CD4-positive, alpha-beta T cell (primary cell): Measurements from ENCODE around the gene SPATA45. TPM values are rescaled to one million over a fixed set of nuclear protein-coding genes. Genes with fewer than 3 reads are reported as not detected.
A peak's percentile ranks its signal among the peaks of the same experiment; 100 is the strongest.

ENCODE experiments used
- ATAC-seq: fragments of 200-7000 bp; cut with Tn5 transposase; one replicate; pipeline ENCODE4 v1.10.0; 2022; ENCODE audit warnings: mild to moderate bottlenecking; ENCODE audit not compliant: poor library complexity
- CTCF ChIA-PET: fragments of 350-600 bp; sonication (Branson Sonifier 250); formaldehyde crosslinking; loops from one replicate; lab custom pipeline; 2021; ENCODE audit warnings: antibody characterized with exemption, inconsistent platforms; lab: Charles Lee
- POLR2A ChIA-PET: fragments of 350-600 bp; sonication (Branson Sonifier 250); formaldehyde crosslinking; loops from one replicate; lab custom pipeline; 2021; ENCODE audit warnings: antibody characterized with exemption, inconsistent platforms; lab: Charles Lee
- DNase-seq, 14 experiments: peaks; one replicate each; pipeline ENCODE4 v3.0.0-alpha.2; 2013 to 2020; ENCODE audit warnings: mixed read lengths in 2 of 14
- H3K27ac ChIP-seq, 2 donors: one replicate each; pipeline versions ENCODE4 v1.5.1 to v1.7.0; 2013; ENCODE audit warnings: low read length in 2 of 2, low read depth in 1 of 2, mild to moderate bottlenecking in 1 of 2
- H3K27me3 ChIP-seq, 2 experiments: 1 replicate in 1 of 2; 2 replicates in 1 of 2; pipeline versions ENCODE4 v1.6.1 to v1.7.0; 2013; ENCODE audit warnings: low read length in 2 of 2, control low read depth in 1 of 2, mild to moderate bottlenecking in 1 of 2, moderate library complexity in 1 of 2; ENCODE audit not compliant: insufficient read depth in 2 of 2, control insufficient read depth in 1 of 2
- H3K36me3 ChIP-seq: one replicate; pipeline ENCODE4 v1.6.1; 2013; ENCODE audit warnings: low read length, control low read depth; ENCODE audit not compliant: insufficient read depth
- H3K4me1 ChIP-seq: one replicate; pipeline ENCODE4 v1.6.1; 2013; ENCODE audit warnings: low read length, control low read depth; ENCODE audit not compliant: insufficient read depth
- H3K4me3 ChIP-seq: one replicate; pipeline ENCODE4 v1.5.1; 2013; ENCODE audit warnings: mild to moderate bottlenecking, low read length, moderate library complexity
- H3K9me3 ChIP-seq, 2 experiments: 1 replicate in 1 of 2; 2 replicates in 1 of 2; pipeline versions ENCODE4 v1.6.1 to v1.7.0; 2013; ENCODE audit warnings: low read length in 2 of 2, mild to moderate bottlenecking in 2 of 2, control low read depth in 1 of 2, moderate library complexity in 1 of 2; ENCODE audit not compliant: control insufficient read depth in 1 of 2, insufficient read depth in 1 of 2
- H3K27ac Mint-ChIP-seq: one replicate; pipeline ENCODE4 v1.8.0; 2020; ENCODE audit warnings: mixed read lengths
- H3K27me3 Mint-ChIP-seq: one replicate; pipeline ENCODE4 v1.8.0; 2021; ENCODE audit warnings: mixed read lengths
- H3K36me3 Mint-ChIP-seq: one replicate; pipeline ENCODE4 v1.8.0; 2021; ENCODE audit warnings: low read depth, mixed read lengths
- H3K4me1 Mint-ChIP-seq: one replicate; pipeline ENCODE4 v1.8.0; 2021; ENCODE audit warnings: low read depth, mixed read lengths
- H3K4me3 Mint-ChIP-seq: one replicate; pipeline ENCODE4 v1.8.0; 2020; ENCODE audit warnings: mild to moderate bottlenecking, mixed read lengths
- H3K9me3 Mint-ChIP-seq: one replicate; pipeline ENCODE4 v1.8.0; 2020; ENCODE audit warnings: mixed read lengths
- CTCF ChIP-seq: fragments of 200-600 bp; IDR thresholded peaks from one replicate; pipeline ENCODE4 v1.8.0; 2022; ENCODE audit warnings: antibody characterized with exemption, mild to moderate bottlenecking
- intact Hi-C, 2 experiments: fragments of 100-400 bp; cut with DNase I in 1 of 2; cut with micrococcal nuclease in 1 of 2; formaldehyde crosslinking; loops; one replicate each; pipeline versions ENCODE4 v1.15.1 to v1.9.0; 2023 to 2025; cut with DNase I, micrococcal nuclease
- total RNA-seq, 174 experiments: library from RNA in 2 of 174; stranded (reverse) in 2 of 174; gene quantifications; one replicate each; pipeline ENCODE4 v1.2.3 and lab custom pipeline; 2021 to 2026

SPATA45 gene
- total RNA-seq, 2 experiments from 2014 or later: not detected

GRCh38 chr1:212792396-212792908 lies 55.0 kb downstream of the SPATA45 start:
- H3K27ac ChIP-seq: peak overlapping the region in 1 of 2 donors; percentile 73
- Mint-ChIP-seq H3K4me1 (peaks cover 41% of the 10 kb centered on the region), H3K36me3 (peaks cover 44% of the 10 kb centered on the region), H3K9me3 (no peaks in the 10 kb centered on the region), H3K27ac (peak overlapping the region; percentile 90), H3K27me3 (peaks cover 4% of the 10 kb centered on the region), H3K4me3 (peak overlapping the region; percentile 96)
- no peak for ATAC-seq
- no peaks in the 10 kb centered on the region for H3K27me3 ChIP-seq
- ChIA-PET CTCF (interaction anchor here (0.7 kb wide), 1 partner anchor 334 kb away, joined by 3 read pairs; no protein-coding TSS in a partner anchor), POLR2A (interaction anchor here (1.1 to 1.9 kb wide), 3 partner anchors 38 to 127 kb away, joined by 3 to 11 read pairs (median 3); partner anchors contain the start of gene FLVCR1)
- no peak for TF ChIP-seq CTCF
- no peak for DNase-seq
- peak overlapping the region; percentile 71 for H3K4me3 ChIP-seq
- peaks cover 31% of the 10 kb centered on the region for H3K4me1 ChIP-seq
- H3K9me3 ChIP-seq: no peaks in the 10 kb centered on the region
- intact Hi-C loops: loop anchor here (2.0 to 10.0 kb wide), 7 partner anchors 222 to 1118 kb away; partner anchors contain the start of genes ANGEL2 (in 1 of the 2), NEK2 (in 1 of the 2) and PACC1 (in 1 of the 2)
- H3K36me3 ChIP-seq: peaks cover 17% of the 10 kb centered on the region

GRCh38 chr1:212791676-212792395 lies 55.6 kb downstream of the SPATA45 start, which contains the start of the genes NSL1 and TATDN3:
Gene NSL1, minus strand, starts transcription at chr1:212791777. Its CDS starts 14 bp downstream, at chr1:212791763.
Gene TATDN3, plus strand, starts transcription at chr1:212791894. Its CDS starts 28 bp downstream, at chr1:212791922.
- H3K36me3 Mint-ChIP-seq: peaks cover 44% of the 10 kb centered on the region
- H3K4me3 Mint-ChIP-seq: peak within 1 kb of the TSS; percentile 96
- H3K27ac Mint-ChIP-seq: peak within 1 kb of the TSS; percentile 90
- Histone ChIP-seq H3K36me3 (peaks cover 17% of the 10 kb centered on the region), H3K9me3 (no peaks in the 10 kb centered on the region), H3K27me3 (no peaks in the 10 kb centered on the region), H3K4me1 (peaks cover 31% of the 10 kb centered on the region), H3K27ac (peak within 1 kb of the TSS; percentile 73 to 77), H3K4me3 (peak within 1 kb of the TSS; percentile 71)
- CTCF ChIA-PET: interaction anchor here (0.7 to 1.7 kb wide), 6 partner anchors 10 to 1093 kb away, joined by 3 to 11 read pairs (median 4); no protein-coding TSS in a partner anchor
- peaks cover 4% of the 10 kb centered on the region for H3K27me3 Mint-ChIP-seq
- no peak for TF ChIP-seq CTCF
- ATAC-seq (peak; percentile 87), DNase-seq (peak; percentile 84 to 98 (median 94))
- H3K9me3 Mint-ChIP-seq: no peaks in the 10 kb centered on the region
- intact Hi-C loops: loop anchor here (2.0 to 10.0 kb wide), 7 partner anchors 223 to 1117 kb away; partner anchors contain the start of genes ANGEL2 (in 1 of the 2), NEK2 (in 1 of the 2) and PACC1 (in 1 of the 2)
- POLR2A ChIA-PET: interaction anchor here (0.7 to 1.9 kb wide), 15 partner anchors 14 to 506 kb away, joined by 3 to 15 read pairs (median 5); partner anchors contain the start of genes BATF3, FLVCR1, NENF and PPP2R5A
- peaks cover 41% of the 10 kb centered on the region for H3K4me1 Mint-ChIP-seq

- peak overlapping the region; percentile 90 for H3K27ac Mint-ChIP-seq
- intact Hi-C loops: loop anchor here (5.0 to 10.0 kb wide), 5 partner anchors 224 to 1116 kb away; partner anchors contain the start of genes ANGEL2 (in 1 of the 2), NEK2 (in 1 of the 2) and PACC1 (in 1 of the 2)
- Histone ChIP-seq H3K4me3 (peak overlapping the region; percentile 71), H3K4me1 (peaks cover 31% of the 10 kb centered on the region), H3K27me3 (no peaks in the 10 kb centered on the region), H3K27ac (peak overlapping the region; percentile 73 to 77), H3K9me3 (no peaks in the 10 kb centered on the region), H3K36me3 (peaks cover 17% of the 10 kb centered on the region)
- H3K27me3 Mint-ChIP-seq: peaks cover 4% of the 10 kb centered on the region
- CTCF ChIA-PET: interaction anchor here (1.0 to 1.7 kb wide), 5 partner anchors 9 to 1093 kb away, joined by 3 to 11 read pairs (median 5); no protein-coding TSS in a partner anchor
- peaks cover 41% of the 10 kb centered on the region for H3K4me1 Mint-ChIP-seq
- peaks cover 44% of the 10 kb centered on the region for H3K36me3 Mint-ChIP-seq
- TF ChIP-seq CTCF: no peak
- peak; percentile 63 for ATAC-seq
- no peaks in the 10 kb centered on the region for H3K9me3 Mint-ChIP-seq
- DNase-seq: no peak
- peak overlapping the region; percentile 96 for H3K4me3 Mint-ChIP-seq
- POLR2A ChIA-PET: interaction anchor here (0.7 to 1.9 kb wide), 14 partner anchors 14 to 505 kb away, joined by 3 to 15 read pairs (median 5); partner anchors contain the start of genes BATF3, FLVCR1, NENF and PPP2R5A
Observed at GRCh38 chr1:212791261-212791675, 56.2 kb downstream of the SPATA45 start.
